ENCODE data around the gene ALG9.

GRCh38 chr11:111841370-111842053 is 29.9 kb downstream of the ALG9 start:
- TF ChIP-seq MAZ (IDR thresholded peaks at IDR 0.05; ENCODE audit: borderline replicate concordance, low read depth, low read length) (0 out of 2 replicates have a peak, but pooled peaks have one; percentile 24), ELK1 (IDR thresholded peaks at IDR 0.05; ENCODE audit: borderline replicate concordance, low read depth, low read length) (no peak), POLR2A (IDR thresholded peaks at IDR 0.05; ENCODE audit: low read depth, low read length) (peak; percentile 37; the same call in 1 of the 2 replicates), CTCF (conservative IDR thresholded peaks at IDR 0.05; ENCODE audit: low read depth, low read length) (peak; percentile 89)
